Measurements from ENCODE around the gene FAT1.
"Not testable (repeated sequence)": the region's sequence is repeated elsewhere in the genome, so short reads cannot be mapped to it uniquely, and the experiment has no call there.

Gene FAT1

DNA sequence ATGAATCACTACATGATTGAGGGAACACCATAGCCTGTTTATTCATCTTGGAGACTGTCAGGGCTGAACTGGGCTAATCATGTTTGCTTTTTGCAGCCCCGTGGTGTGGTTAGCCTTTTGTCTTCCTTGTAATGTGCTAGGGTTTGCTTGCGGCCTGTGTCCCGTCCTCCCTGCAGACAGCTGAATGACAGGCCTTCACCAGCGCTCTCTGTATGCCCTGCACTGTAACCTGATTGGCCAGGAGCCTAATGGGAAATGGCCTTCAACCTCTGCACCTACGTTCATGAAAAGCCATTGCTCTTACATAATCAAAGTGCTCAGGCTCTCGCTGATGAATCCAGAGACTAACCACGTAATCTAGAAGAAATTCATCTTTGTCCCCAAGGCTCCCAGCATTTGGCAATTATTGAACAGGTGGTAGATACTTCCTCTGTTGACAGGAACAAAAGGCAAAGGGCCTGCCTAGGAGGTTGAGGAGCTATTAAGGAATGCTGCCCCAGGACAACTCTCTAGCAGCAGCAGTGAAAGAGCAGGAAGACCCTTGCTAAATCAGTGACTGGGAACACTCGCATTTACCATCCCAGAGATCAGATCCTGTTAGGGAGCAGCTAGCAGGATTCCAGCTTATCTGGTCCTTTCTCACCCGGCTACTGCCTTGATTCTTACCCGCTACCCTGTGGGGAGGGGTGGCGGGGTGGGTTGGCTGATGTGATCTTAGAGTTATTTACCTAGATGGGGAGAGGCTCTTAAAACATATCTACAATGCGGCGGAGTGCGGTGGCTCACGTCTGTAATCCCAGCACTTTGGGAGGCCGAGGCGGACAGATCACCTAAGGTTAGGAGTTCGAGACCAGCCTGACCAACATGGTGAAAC lies 42.3 kb upstream of the FAT1 start:
- TF ChIP-seq, protein P1, sequence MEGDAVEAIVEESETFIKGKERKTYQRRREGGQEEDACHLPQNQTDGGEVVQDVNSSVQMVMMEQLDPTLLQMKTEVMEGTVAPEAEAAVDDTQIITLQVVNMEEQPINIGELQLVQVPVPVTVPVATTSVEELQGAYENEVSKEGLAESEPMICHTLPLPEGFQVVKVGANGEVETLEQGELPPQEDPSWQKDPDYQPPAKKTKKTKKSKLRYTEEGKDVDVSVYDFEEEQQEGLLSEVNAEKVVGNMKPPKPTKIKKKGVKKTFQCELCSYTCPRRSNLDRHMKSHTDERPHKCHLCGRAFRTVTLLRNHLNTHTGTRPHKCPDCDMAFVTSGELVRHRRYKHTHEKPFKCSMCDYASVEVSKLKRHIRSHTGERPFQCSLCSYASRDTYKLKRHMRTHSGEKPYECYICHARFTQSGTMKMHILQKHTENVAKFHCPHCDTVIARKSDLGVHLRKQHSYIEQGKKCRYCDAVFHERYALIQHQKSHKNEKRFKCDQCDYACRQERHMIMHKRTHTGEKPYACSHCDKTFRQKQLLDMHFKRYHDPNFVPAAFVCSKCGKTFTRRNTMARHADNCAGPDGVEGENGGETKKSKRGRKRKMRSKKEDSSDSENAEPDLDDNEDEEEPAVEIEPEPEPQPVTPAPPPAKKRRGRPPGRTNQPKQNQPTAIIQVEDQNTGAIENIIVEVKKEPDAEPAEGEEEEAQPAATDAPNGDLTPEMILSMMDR (IDR thresholded peaks at IDR 0.05; ENCODE audit: low read depth, low read length, missing control alignments): no peak
- DNase-seq (ENCODE audit: low read depth): no peak
- in situ Hi-C loops (cut with HindIII; ENCODE audit: low sequenced_read_pairs): no loop called here
- no peak overlapping the region for H3K4me3 ChIP-seq (ENCODE audit: low read depth, low read length)

DNA sequence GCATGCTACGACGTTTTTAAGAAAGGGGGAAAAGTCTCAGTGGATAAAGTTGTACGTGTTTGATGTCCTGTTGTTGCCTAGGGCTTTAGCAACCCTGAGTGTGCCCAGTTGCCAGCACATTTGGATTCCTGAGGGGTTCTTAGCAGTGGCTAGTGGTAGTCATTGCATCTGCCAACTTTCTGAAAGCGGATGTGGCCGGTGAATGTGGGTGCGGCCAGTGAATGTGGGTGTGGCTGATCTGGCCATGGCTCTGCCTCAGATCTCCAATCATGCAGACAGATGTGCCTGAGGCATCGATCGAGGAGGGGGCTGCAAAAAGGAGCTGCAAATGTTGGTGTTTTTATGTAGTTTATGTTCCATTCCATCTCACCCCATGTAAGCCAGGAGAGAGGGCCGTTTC lies 41.5 kb upstream of the FAT1 start:
- in situ Hi-C loops (cut with HindIII; ENCODE audit: low sequenced_read_pairs): no loop called here
- no peak overlapping the region for H3K4me3 ChIP-seq (ENCODE audit: low read depth, low read length)
- TF ChIP-seq, protein P1 (IDR thresholded peaks at IDR 0.05; ENCODE audit: low read depth, low read length, missing control alignments): no peak
- DNase-seq (ENCODE audit: low read depth): no peak

DNA sequence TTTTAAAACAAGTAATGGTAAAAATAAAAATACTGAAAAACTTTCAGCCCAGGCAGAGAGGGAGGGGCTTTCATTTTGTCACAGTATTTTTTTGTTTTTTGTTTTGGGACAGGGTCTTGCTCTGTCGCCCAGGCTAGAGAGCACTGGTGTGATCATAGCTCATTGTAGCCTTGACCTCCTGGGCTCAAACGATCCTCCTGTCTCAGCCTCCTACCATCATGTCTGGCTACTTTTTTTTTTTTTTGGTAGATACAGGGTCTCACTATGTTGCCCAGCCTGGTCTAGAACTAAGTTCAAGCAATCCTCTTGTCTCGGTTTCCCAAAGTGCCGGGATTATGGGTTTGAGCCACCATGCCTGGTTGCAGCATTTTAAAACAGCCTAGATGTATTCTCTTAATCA lies 40.8 kb upstream of the FAT1 start:
- in situ Hi-C loops (cut with HindIII; ENCODE audit: low sequenced_read_pairs): no loop called here
- DNase-seq (ENCODE audit: low read depth): no peak
- H3K4me3 ChIP-seq (ENCODE audit: low read depth, low read length): no peak overlapping the region
- TF ChIP-seq, protein P1 (IDR thresholded peaks at IDR 0.05; ENCODE audit: low read depth, low read length, missing control alignments): no peak

GRCh38 chr4:186762865-186763264 lies 39.2 kb upstream of the FAT1 start:
- in situ Hi-C loops (cut with HindIII; ENCODE audit: low sequenced_read_pairs): no loop called here
- no peak overlapping the region for H3K4me3 ChIP-seq (ENCODE audit: low read depth, low read length)
- TF ChIP-seq, protein P1 (IDR thresholded peaks at IDR 0.05; ENCODE audit: low read depth, low read length, missing control alignments): no peak
- no peak for DNase-seq (ENCODE audit: low read depth)

- no peak for DNase-seq (ENCODE audit: low read depth)
- TF ChIP-seq, protein P1 (IDR thresholded peaks at IDR 0.05; ENCODE audit: low read depth, low read length, missing control alignments): no peak
Observed at GRCh38 chr4:186762361-186762760, 38.7 kb upstream of the FAT1 start.

DNA sequence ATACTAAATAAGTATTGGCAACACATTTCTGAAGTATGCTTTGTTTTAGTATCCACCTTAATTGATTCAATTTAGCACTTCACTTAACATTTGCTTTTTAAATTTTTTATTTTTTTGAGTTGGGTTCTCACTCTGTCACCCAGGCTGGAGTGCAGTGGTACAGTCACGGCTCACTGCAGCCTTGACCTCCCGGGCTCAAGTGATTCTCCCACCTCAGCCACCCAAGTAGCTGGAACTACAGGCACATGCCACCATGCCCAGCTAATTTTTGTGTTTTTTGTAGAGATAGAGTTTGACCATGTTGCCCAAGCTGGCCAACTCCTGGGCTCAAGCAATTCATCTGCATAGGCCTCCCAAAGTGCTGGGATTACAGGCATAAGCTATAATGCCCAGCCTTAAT lies 38.3 kb upstream of the FAT1 start:
- DNase-seq (ENCODE audit: low read depth); in situ Hi-C loops (cut with HindIII; ENCODE audit: low sequenced_read_pairs); H3K4me3 ChIP-seq (ENCODE audit: low read depth, low read length): not testable (repeated sequence)

More at GRCh38 chr4:186762361-186762760, 38.7 kb upstream of the FAT1 start:
- H3K4me3 ChIP-seq (ENCODE audit: low read depth, low read length): no peak overlapping the region
- in situ Hi-C loops (cut with HindIII; ENCODE audit: low sequenced_read_pairs): no loop called here

DNA sequence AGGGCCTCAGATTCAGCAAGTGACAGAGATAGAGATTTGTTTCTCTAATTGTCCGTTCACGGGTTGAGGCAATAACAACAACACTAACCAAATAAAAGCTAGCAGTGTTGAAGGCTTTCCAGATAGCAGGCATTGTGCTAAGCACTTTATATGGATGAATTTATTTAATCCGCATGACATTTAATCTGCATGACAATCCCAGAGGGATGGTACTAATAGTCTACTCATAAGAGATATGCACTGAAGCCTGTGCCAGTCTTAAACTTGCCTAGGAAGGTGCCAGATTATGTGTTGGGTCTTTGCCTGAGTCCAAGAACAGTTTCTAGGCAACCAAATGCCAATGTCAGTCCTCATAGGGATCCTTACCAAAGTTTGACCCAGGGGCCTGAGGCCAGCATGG lies 37.7 kb upstream of the FAT1 start:
- H3K4me3 ChIP-seq (ENCODE audit: low read depth, low read length): no peak overlapping the region
- TF ChIP-seq, protein P1 (IDR thresholded peaks at IDR 0.05; ENCODE audit: low read depth, low read length, missing control alignments): no peak
- DNase-seq (ENCODE audit: low read depth): no peak
- in situ Hi-C loops (cut with HindIII; ENCODE audit: low sequenced_read_pairs): no loop called here

All from astrocyte of the cerebellum (primary cell).